Osteoblast (primary cell): ENCODE data around the gene HIPK3. TPM values are rescaled to one million over a fixed set of nuclear protein-coding genes. Genes with fewer than 3 reads are reported as not detected.

Experiments used
- DNase-seq: peaks from one replicate; pipeline ENCODE4 v3.0.0; 2011; ENCODE audit warnings: low spot score, mixed read lengths; ENCODE audit not compliant: insufficient read length; ENCODE audit errors: missing footprints
- H2AFZ ChIP-seq: 2 replicates; pipeline ENCODE4 v1.6.0; 2011; ENCODE audit warnings: mild to moderate bottlenecking, low read length
- H3K27ac ChIP-seq: 2 replicates; pipeline ENCODE4 v1.5.1; 2011; ENCODE audit warnings: mild to moderate bottlenecking, low read depth, low read length, moderate library complexity
- H3K27me3 ChIP-seq: 2 replicates; pipeline ENCODE4 v1.6.0; 2012; ENCODE audit warnings: mild to moderate bottlenecking, control low read depth, inconsistent platforms, low read length, moderate library complexity; ENCODE audit not compliant: insufficient read depth
- H3K36me3 ChIP-seq: 2 replicates; pipeline ENCODE4 v1.5.1; 2011; ENCODE audit warnings: mild to moderate bottlenecking, low read length, control low read depth, moderate library complexity; ENCODE audit not compliant: insufficient read depth
- H3K4me1 ChIP-seq: 2 replicates; pipeline ENCODE4 v1.5.1; 2011; ENCODE audit warnings: mild to moderate bottlenecking, low read length, control low read depth, moderate library complexity; ENCODE audit not compliant: insufficient read depth
- H3K4me2 ChIP-seq: 2 replicates; pipeline ENCODE4 v1.6.0; 2011; ENCODE audit warnings: mild to moderate bottlenecking, low read length; ENCODE audit not compliant: insufficient read depth
- H3K4me3 ChIP-seq: fragments of 200-600 bp; sonication (generic); 3 replicates; pipeline ENCODE4 v1.5.1; 2012; ENCODE audit warnings: mild to moderate bottlenecking, low read length, inconsistent platforms; ENCODE audit not compliant: insufficient read depth
- H3K79me2 ChIP-seq: 2 replicates; pipeline ENCODE4 v1.6.0; 2012; ENCODE audit warnings: mild to moderate bottlenecking, low read length, control low read depth, inconsistent platforms; ENCODE audit not compliant: insufficient read depth
- H3K9me3 ChIP-seq: 2 replicates; pipeline ENCODE4 v1.5.1; 2011; ENCODE audit warnings: low read depth, low read length, control low read depth
- H4K20me1 ChIP-seq: 2 replicates; pipeline ENCODE4 v1.6.0; 2012; ENCODE audit warnings: mild to moderate bottlenecking, low read length, control low read depth; ENCODE audit not compliant: insufficient read depth
- total RNA-seq: library from RNA; depleted of rRNA; stranded (reverse); fragments of >200 nt; gene quantifications from 2 replicates; pipeline ENCODE4 v1.2.3, GENCODE V29; 2012
- TF ChIP-seq, protein P1 (sequence below): IDR thresholded peaks from 2 replicates; pipeline ENCODE4 v1.5.1; 2011; ENCODE audit warnings: mild to moderate bottlenecking, low read depth, low read length, moderate library complexity; ENCODE audit errors: extremely low read depth

The HIPK3 gene
- total RNA-seq, 1 donor, result 195 TPM

DNA sequence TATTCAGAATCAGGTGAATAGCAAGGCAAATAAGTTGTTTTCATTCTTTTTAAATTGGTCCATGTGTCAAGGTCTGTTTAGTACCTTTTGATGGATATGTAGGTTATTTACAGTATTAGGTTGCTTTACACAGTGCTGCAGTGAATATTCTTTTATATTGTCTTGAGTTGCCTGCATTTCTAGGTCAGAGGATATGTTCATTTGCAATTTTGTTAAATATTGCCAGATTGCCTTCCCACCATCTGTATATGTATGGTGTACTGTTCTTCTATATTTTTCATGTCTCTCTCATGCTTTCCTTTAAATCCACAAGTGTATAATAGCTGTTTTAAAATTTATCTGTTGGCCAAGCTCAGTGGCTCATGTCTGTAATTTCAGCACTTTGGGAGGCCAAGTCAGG is 24.6 kb downstream of the HIPK3 start:
- Histone ChIP-seq H3K9me3 (no peaks in the 10 kb centered on the region), H3K4me1 (no peaks in the 10 kb centered on the region), H4K20me1 (peaks cover 83% of the 10 kb centered on the region), H2AFZ (no peak overlapping the region), H3K27ac (no peak overlapping the region), H3K4me3 (no peak overlapping the region), H3K4me2 (no peak overlapping the region), H3K27me3 (no peaks in the 10 kb centered on the region), H3K36me3 (peaks cover 5% of the 10 kb centered on the region), H3K79me2 (peaks cover 96% of the 10 kb centered on the region)
- no peak for DNase-seq
- TF ChIP-seq, protein P1, sequence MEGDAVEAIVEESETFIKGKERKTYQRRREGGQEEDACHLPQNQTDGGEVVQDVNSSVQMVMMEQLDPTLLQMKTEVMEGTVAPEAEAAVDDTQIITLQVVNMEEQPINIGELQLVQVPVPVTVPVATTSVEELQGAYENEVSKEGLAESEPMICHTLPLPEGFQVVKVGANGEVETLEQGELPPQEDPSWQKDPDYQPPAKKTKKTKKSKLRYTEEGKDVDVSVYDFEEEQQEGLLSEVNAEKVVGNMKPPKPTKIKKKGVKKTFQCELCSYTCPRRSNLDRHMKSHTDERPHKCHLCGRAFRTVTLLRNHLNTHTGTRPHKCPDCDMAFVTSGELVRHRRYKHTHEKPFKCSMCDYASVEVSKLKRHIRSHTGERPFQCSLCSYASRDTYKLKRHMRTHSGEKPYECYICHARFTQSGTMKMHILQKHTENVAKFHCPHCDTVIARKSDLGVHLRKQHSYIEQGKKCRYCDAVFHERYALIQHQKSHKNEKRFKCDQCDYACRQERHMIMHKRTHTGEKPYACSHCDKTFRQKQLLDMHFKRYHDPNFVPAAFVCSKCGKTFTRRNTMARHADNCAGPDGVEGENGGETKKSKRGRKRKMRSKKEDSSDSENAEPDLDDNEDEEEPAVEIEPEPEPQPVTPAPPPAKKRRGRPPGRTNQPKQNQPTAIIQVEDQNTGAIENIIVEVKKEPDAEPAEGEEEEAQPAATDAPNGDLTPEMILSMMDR, result no peak

DNA sequence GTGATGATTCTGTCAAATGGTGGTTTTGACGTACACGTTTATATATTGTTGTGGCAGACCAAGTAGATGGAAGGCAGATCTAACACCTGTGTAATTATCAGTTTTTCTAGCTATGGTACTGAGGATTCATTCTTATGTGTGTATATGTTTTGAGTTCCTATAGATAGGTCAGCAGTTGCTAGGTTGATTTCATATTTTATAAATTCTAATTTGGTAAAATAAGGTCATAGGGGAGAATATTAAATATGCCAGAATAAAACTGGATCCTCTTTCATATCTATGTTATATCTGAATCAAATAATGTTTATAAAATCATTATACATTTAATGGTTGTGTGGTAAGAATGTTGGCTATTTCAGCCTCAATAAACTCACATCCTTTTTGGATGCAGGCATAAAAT is 27.6 kb downstream of the HIPK3 start:
- DNase-seq, result no peak
- Histone ChIP-seq H4K20me1 (peaks cover 75% of the 10 kb centered on the region), H3K4me2 (no peak overlapping the region), H3K36me3 (peaks cover 13% of the 10 kb centered on the region), H3K9me3 (no peaks in the 10 kb centered on the region), H3K4me3 (no peak overlapping the region), H3K27ac (no peak overlapping the region), H3K27me3 (no peaks in the 10 kb centered on the region), H2AFZ (no peak overlapping the region), H3K79me2 (peaks cover 98% of the 10 kb centered on the region), H3K4me1 (no peaks in the 10 kb centered on the region)
- TF ChIP-seq, protein P1, result no peak

DNA sequence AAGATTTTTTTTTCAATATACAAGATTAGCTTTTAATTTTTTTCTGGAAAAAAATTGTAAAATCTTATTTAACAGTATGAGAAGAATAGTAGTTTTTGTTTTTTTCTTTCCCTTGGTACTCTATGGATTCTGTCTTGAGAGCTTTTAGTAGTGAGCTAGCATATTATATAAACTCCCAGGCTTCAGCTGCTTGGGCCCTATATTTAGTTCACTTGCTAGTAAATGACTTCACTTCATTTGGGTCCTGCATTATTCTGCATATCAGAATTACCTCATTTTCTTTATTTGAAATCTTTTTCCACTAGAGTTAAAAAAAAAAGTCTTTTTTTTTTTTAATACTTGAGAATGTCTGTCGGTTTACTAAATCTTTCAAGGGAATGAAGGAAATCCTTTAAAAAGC is 33.1 kb downstream of the HIPK3 start:
- no peak overlapping the region for H3K27ac ChIP-seq

DNA sequence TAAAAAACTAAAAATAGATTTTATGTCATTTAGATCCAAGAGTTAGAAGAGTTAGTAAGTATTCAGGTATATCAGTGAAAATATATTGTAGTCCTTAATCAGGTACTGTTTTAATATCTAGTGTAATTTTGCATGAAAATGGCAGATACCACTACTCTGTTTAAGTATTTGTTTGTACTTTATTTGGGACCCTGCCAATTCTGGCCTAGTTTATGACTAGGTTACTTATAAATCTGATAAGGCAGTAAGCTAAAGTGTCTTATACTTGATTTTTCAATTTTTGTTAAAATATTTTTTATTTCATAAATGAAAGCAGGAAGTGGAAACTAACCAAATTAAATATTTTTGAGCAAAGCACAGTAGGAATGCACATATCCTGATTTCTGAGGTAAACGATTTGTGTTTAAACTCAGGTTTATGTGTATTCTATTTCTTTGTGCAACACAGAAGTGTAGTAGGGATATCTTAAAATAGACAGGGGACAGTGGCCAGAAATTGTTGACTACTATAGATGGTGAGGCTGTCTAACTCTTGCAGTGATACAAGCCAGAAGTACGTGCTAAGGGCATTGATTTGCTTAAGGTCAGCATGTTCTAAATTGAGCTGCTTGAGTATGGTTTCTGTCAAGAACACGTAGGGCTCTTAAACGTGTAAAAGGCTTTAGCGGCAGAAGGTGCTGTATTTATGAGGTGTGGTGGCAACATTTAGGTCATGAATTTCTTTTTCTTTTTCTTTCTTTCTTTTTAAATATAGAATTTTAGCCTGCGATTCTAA is 34.0 kb downstream of the HIPK3 start:
- peaks cover 13% of the 10 kb centered on the region for H3K36me3 ChIP-seq
- no peaks in the 10 kb centered on the region for H3K9me3 ChIP-seq
- no peak overlapping the region for H3K4me2 ChIP-seq
- no peak overlapping the region for H3K4me3 ChIP-seq
- TF ChIP-seq, protein P1, result no peak
- peaks cover 9% of the 10 kb centered on the region for H3K4me1 ChIP-seq
- H4K20me1 ChIP-seq, result peaks cover 49% of the 10 kb centered on the region
- no peak overlapping the region for H2AFZ ChIP-seq
- DNase-seq, result no peak
- H3K27ac ChIP-seq, result peak overlapping the region; percentile 15
- H3K27me3 ChIP-seq, result no peaks in the 10 kb centered on the region
- peaks cover 99% of the 10 kb centered on the region for H3K79me2 ChIP-seq

More for the DNA sequence above, 33.1 kb downstream of the HIPK3 start:
- Histone ChIP-seq H3K9me3 (no peaks in the 10 kb centered on the region), H3K79me2 (peaks cover 98% of the 10 kb centered on the region), H4K20me1 (peaks cover 46% of the 10 kb centered on the region), H3K4me2 (no peak overlapping the region), H3K4me3 (no peak overlapping the region), H3K27me3 (no peaks in the 10 kb centered on the region), H2AFZ (no peak overlapping the region), H3K4me1 (peaks cover 9% of the 10 kb centered on the region), H3K36me3 (peaks cover 13% of the 10 kb centered on the region)
- no peak for DNase-seq
- TF ChIP-seq, protein P1, result no peak
